Activated naive CD4-positive, alpha-beta T cell treated with anti-CD3 and anti-CD28 coated beads, Interleukin-2, amount 50 U/mL, for 72 hours (primary cell): Measurements from ENCODE around the gene SPATA31C2. TPM values are rescaled to one million over a fixed set of nuclear protein-coding genes. Genes with fewer than 3 reads are reported as not detected.
"Not testable (repeated sequence)": the region's sequence is repeated elsewhere in the genome, so short reads cannot be mapped to it uniquely, and the experiment has no call there.

ENCODE experiments used
- ATAC-seq, 2 donors: fragments of 150-1000 bp; cut with Tn5 transposase; 2 replicates each; pipeline ENCODE4 v1.10.0; 2021; ENCODE audit warnings: mild to moderate bottlenecking in 2 of 2, moderate library complexity in 2 of 2
- DNase-seq, 2 donors: peaks; one replicate each; pipeline ENCODE4 v3.0.0; 2021 to 2022; ENCODE audit warnings: low spot score in 2 of 2
- H3K27ac Mint-ChIP-seq, 2 donors: one replicate each; pipeline ENCODE4 v1.8.0; 2022; ENCODE audit warnings: mild to moderate bottlenecking in 2 of 2, mixed read lengths in 2 of 2
- H3K36me3 Mint-ChIP-seq, 2 donors: one replicate each; pipeline ENCODE4 v1.8.0; 2022; ENCODE audit warnings: mixed read lengths in 2 of 2
- H3K9me3 Mint-ChIP-seq, 2 donors: one replicate each; pipeline ENCODE4 v1.8.0; 2022; ENCODE audit warnings: mixed read lengths in 2 of 2
- total RNA-seq, 2 donors: library from RNA; stranded (reverse); gene quantifications; one replicate each; pipeline ENCODE4 v1.2.3, GENCODE V29; 2022

Gene SPATA31C2
- total RNA-seq = not detected

DNA sequence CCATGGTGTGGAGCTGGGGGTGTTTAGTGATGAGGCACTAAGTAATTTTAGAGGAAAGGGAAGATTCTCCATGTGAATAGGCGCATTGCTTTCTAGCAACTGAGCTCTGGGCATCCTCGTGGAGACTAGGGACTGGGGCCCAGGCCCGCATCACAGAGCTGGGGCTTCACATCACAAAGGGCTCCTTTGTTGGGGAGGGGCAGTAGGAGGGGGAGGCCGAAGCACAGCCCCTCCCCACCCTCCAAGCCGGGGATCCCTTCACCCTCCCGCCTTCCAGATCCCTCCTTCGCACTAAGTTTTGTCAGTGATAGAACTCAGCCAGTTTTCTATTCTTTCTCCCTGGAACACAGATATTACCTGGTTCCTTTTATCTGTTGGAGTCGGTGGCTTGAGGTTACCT, at the start of gene SPATA31C2:
TSS of gene SPATA31C2 (minus strand) at position 101 of the 400 bp plus-strand sequence. CDS start at position 72, 29 bp downstream.
- ATAC-seq, H3K9me3 Mint-ChIP-seq, H3K27ac Mint-ChIP-seq, DNase-seq, H3K36me3 Mint-ChIP-seq: not testable (repeated sequence)

DNA sequence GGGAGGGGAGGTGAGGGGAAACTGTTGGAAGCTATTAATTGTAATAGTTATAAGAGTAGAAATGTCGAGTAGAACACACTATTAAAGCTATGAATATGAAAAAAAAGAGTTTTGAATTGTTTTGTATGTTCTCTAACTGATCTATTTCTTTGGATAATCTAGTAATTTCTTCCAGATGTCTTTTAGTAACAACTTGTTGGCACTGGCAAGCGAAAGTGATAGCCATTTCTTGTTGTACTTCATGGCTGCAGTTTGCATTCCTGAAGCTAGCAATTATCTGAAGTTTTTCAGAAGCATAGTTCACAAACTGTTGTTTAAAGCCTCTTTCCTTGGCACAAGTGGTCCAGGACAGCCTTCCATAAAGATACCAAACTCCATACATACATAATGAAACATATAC, 49.4 kb upstream of the SPATA31C2 start:
- ATAC-seq = no peak
- H3K9me3 Mint-ChIP-seq = peaks cover 4 to 5% of the 10 kb centered on the region in 2 donors
- DNase-seq = no peak
- H3K36me3 Mint-ChIP-seq = peaks cover 0 to 9% of the 10 kb centered on the region in 2 donors
- no peak overlapping the region for H3K27ac Mint-ChIP-seq

DNA sequence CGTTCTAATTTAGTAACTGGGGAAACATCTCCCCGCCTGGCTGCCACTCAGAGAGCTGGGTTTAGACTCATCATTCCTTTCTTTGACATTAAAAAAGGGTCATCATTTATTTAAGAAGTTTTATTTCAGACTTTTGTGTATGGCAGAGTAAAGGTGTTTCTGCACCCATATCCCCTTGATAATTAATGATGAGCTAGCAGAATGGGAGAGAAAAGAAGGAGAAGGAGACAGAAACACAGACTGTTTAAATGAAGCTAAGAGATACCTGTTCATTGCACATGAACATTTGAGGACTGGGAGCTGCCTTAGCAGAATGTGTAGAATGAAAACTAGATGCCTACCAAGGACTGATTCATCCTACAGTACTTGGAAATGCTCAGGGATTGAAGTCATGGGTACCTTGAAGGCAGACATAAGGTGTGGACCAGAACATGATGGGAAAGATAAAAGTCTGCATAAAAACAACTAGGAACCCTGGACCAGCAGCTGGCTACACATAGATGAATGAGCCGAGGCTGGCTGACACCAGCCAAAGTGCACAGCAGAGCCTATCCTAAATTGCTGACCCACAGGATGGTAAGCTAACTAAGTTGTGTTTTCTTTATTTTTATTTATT, 48.3 kb upstream of the SPATA31C2 start:
- H3K9me3 Mint-ChIP-seq = peaks cover 4 to 5% of the 10 kb centered on the region in 2 donors
- peaks cover 0 to 9% of the 10 kb centered on the region in 2 donors for H3K36me3 Mint-ChIP-seq
- DNase-seq (no peak), ATAC-seq (no peak)
- no peak overlapping the region for H3K27ac Mint-ChIP-seq

DNA sequence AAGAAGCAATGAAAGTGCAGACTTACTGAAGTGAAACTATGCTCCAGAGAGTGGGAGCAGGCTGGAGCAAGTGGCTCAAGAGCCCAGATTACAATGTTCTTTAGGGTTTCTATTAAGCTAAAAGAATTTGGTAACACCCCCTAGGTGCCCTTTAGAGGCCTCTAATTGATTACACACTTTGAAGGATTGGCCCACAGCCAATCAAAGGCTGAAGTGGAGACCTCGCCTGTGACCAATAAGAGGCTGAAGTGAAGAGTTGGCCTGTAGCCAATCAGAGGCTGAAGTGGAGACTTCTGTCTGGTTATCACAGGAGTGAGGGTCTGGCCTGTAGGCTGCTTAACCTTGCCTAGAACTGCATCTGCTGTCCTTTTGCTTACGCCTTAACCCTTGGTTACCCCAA, 46.7 kb upstream of the SPATA31C2 start:
- ATAC-seq (no peak), DNase-seq (no peak)
- Mint-ChIP-seq H3K36me3 (no peaks in the 10 kb centered on the region), H3K27ac (no peak overlapping the region), H3K9me3 (peaks cover 0 to 5% of the 10 kb centered on the region in 2 donors)

DNA sequence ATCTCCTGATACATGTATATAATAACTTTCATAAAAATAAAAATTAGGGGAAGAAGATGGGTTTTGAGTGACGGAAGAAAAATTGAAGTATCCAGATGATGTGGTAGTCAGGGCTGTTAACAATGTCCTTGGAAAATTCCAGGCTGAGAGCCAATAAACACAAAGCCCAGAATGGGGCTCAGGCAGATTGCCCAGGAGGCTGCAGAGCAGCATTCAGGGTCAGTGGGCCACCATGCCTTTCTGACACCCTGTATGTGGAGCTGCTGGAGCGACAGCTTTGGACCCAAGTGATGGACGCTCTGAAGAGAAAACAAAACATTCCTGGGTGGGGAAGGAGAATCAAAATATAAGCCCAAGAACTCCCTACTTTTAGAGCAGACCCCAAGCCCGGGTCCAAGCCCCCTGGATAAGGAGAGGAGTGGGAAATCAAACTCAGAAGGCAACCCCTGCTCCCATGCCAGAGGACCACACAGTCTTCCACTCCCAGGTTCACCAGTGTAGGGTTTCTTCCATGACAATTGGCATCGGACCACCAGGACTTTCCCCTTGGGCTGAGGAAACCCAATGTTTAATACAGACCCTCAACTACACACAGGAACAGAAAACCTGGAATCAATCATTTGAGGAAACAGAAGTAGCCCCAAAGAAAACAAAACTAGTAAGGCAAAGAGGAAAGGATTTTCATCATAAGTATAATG, 45.7 kb upstream of the SPATA31C2 start:
- DNase-seq (no peak), ATAC-seq (no peak)
- Mint-ChIP-seq H3K9me3 (peaks cover 0 to 1% of the 10 kb centered on the region in 2 donors), H3K27ac (no peak overlapping the region), H3K36me3 (no peaks in the 10 kb centered on the region)

DNA sequence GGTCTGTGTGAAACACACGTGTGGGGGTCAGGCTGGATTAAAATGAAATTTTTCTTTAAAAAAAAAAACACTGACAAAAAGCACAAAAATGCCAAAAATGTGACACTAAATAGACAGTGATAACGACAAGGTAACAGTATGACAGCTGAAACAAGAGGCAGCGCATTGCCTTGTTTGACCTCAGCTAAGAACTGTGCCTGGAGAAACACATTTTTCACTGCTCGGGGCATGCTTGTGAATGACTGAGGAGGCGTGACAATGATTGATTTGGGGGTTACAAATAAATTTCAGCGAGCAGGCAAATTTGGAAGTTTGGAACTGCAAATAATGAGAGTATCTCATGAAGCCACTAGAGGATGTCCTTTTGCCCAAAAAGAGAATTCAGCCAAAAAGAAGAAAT, 44.2 kb upstream of the SPATA31C2 start:
- no peak for DNase-seq
- Mint-ChIP-seq H3K9me3 (no peaks in the 10 kb centered on the region), H3K36me3 (no peaks in the 10 kb centered on the region), H3K27ac (no peak overlapping the region)
- ATAC-seq = no peak

DNA sequence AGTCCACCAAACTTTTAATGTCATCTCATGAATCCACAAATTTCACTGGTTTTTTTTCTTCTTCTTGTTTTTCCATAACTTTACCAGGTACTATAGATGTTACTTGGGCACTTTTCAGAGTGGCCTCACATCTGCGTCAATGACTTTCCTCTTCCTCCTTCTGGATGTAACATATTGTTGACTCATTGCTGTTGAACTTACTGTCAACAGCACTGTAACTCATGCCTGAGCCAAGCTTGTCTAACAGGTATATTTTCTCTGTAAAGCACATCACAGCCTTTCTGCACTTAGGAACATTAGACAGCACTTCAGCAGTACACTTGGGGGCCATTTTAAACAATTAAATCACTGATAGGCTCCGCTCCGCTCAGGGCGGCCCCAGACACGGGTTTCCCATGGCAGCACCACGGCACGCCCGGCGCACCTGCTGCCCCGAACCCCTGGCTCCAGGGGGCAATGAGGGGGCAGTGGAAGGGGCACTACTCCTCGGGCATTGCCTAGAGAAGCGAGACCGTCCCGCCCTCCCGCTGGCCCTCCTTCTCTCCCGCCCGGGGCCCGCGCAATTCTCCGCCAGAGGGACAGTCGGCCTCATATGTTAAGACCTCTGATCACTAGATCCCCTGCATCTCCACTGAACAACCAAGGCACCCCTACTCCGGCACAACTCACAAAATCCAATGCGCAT, 41.9 kb upstream of the SPATA31C2 start:
- H3K36me3 Mint-ChIP-seq = no peaks in the 10 kb centered on the region
- no peak overlapping the region for H3K27ac Mint-ChIP-seq
- DNase-seq (no peak), ATAC-seq (no peak)
- no peaks in the 10 kb centered on the region for H3K9me3 Mint-ChIP-seq

DNA sequence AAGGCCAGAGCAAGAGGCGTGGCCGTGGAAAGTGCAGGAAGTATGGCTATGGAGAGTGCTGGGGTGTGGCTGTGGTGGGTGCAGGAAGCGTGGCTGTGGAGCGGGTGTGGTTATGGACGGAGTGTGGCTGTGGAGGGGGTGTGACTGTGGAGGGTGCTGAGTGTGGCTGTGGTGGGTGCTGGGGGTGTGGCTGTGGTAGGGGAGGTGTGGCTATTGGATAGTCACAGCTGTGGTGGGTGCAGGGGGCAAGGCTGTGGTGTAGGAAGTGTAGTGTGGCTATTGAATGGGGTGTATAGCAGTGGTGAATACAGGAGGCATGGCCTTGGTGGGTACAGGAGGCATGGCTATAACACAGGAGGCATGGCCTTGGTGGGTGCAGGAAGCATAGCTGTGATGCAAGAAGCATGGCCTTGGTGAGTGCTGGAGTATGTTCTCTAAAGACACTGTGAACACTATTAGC, 40.8 kb upstream of the SPATA31C2 start:
- DNase-seq (no peak), ATAC-seq (peak in 1 of 2 donors; percentile 59)
- Mint-ChIP-seq H3K36me3 (no peaks in the 10 kb centered on the region), H3K9me3 (no peaks in the 10 kb centered on the region), H3K27ac (no peak overlapping the region)

DNA sequence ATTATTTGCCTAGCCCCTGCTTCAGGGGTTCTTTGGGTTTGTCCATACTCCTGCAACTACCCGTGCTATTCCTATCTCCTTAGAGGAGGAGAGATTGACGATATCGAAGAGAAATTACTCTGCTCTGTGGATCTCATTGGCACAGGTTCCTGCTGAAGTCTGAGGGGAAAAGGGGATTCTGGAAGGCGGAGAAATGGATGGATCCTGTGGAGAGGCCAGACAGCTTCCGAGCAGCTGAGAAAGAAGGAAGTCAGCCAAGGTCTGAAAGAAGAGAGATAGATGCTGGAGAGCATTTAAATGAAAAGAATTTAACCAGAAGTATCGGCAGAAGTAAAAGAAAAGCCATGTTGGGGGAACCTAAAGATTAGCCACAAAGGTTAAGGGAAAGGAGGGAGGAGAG, 40.4 kb upstream of the SPATA31C2 start:
- DNase-seq (no peak), ATAC-seq (no peak)
- Mint-ChIP-seq H3K9me3 (no peaks in the 10 kb centered on the region), H3K27ac (peak overlapping the region; percentile 3 to 12), H3K36me3 (no peaks in the 10 kb centered on the region)

DNA sequence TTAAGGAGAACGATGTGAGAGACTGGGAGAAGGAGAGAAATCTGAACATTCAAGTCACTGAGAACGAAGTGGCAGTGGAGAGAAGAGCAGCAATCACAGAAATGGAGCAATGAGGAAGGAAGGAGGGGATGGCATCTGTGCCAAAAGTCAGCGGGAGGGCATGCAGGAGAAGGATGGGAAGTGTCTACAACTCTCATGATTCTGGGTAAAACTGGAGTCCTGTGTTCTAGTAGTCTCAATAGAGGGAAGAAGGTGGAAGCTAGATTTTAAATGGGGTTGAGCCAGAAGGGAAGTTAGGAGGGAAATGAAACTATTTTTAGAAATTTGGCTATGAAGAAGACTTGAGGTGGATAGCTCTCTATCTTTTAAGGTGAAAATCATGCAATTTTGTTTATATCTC, 39.1 kb upstream of the SPATA31C2 start:
- no peaks in the 10 kb centered on the region for H3K36me3 Mint-ChIP-seq
- no peak for DNase-seq
- ATAC-seq = no peak
- no peaks in the 10 kb centered on the region for H3K9me3 Mint-ChIP-seq
- no peak overlapping the region for H3K27ac Mint-ChIP-seq

DNA sequence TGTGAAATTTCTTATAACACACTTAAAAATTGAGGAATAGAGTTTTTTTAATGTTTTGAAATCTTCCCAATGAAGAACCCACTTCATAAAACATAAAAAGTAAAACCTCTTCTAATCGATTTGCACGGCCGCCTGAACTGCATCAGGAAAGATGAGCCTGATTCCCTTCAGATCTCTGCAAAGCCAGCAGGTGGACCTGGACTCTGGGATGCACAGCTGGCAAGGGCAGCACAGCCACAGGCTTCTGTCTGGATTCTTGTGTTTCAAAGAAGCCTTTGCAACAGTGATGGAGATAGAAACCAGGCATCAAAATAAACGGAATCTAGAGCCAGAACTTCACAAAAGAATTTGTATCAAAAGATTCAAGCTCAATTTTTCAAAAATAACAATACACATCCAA, 36.0 kb upstream of the SPATA31C2 start:
- Mint-ChIP-seq H3K9me3 (no peaks in the 10 kb centered on the region), H3K27ac (no peak overlapping the region), H3K36me3 (no peaks in the 10 kb centered on the region)
- DNase-seq (no peak), ATAC-seq (no peak)

DNA sequence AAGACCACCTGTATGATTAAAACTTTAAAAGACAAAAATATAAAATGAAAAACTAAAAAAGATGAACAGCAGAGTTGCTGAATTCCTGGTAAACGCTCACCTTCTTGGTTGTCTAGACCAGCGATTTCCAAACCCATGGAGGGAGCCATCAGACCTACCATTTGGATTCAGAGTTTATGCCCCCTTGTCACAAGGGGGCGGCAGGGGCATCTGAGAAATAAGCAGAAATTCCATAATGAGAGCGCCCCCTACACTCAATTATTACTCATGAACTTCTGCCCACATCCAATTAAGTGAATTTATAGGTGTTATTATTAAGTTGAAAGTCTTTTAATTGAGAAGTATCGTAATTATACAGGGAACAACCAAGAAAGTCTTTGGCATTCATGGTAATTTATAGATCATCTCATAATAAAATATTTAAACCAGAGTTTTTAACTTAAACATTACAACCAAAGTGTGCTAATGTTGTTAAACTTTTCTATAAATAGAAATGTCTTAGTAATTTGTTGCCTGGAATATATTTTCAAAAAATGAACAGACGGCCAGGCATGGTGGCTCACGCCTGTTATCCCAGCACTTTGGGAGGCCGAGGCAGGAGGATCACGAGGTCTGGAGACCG, 35.2 kb upstream of the SPATA31C2 start:
- Mint-ChIP-seq H3K27ac (no peak overlapping the region), H3K36me3 (no peaks in the 10 kb centered on the region), H3K9me3 (no peaks in the 10 kb centered on the region)
- ATAC-seq = peak; percentile 41 to 46
- DNase-seq = peak in 1 of 2 donors; percentile 48

DNA sequence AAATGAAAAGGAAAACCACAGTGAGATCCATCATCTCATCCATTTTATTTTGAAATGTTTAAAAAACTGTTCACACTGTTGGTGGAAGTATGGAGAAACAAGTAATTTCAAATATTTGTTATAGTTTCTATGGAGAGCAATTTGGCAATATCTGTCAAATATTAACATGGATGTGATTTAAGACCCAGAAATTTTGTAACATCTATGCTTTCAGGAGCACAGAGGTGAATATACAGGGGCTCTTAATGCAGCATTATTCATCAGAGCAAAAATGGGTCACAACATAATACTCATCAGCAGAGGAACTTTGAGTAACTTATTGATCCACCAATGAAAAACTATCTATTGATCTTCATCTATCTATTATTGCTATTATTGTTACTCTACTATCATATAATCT, 31.4 kb upstream of the SPATA31C2 start:
- Mint-ChIP-seq H3K27ac (no peak overlapping the region), H3K36me3 (no peaks in the 10 kb centered on the region), H3K9me3 (no peaks in the 10 kb centered on the region)
- ATAC-seq (no peak), DNase-seq (no peak)

DNA sequence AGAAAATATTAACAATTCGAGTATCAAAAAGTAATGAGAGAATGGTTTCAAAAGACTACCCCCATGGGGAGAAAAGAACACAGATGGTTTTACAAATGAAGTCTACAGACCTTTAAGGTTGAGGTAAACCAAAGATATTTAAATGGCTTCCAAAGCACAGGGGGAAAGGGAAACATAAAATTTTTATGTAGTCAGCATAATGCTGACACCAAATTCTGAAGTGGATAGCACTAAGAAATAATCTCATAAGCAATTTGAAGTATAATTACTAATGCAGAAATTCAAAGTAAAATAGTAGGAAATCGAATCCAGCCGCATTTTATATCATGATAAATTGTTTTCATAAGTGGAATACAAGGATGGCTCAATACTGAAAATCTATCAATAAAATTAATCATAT, 30.3 kb upstream of the SPATA31C2 start:
- Mint-ChIP-seq H3K9me3 (peaks cover 0 to 2% of the 10 kb centered on the region in 2 donors), H3K27ac (no peak overlapping the region), H3K36me3 (no peaks in the 10 kb centered on the region)
- DNase-seq (no peak), ATAC-seq (no peak)

DNA sequence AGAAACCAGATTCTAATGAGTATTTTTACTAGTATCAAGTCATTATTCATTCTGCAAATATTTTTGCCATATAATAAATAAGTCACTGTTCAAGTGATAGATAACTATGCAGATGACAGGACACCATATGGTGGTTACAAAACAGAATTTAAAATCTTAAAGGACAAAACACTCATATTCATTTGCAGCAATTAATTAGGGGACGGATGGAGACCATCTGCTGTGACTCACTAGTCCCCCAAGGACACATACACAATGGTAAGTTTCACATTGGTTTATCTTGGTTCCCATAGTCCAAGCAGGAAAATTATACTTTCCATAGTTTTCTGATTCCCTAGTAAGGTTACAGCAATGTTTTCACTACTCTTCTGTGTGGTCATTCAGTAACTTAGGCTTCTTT, 28.4 kb upstream of the SPATA31C2 start:
- no peak for DNase-seq
- Mint-ChIP-seq H3K9me3 (peaks cover 0 to 4% of the 10 kb centered on the region in 2 donors), H3K27ac (no peak overlapping the region), H3K36me3 (no peaks in the 10 kb centered on the region)
- ATAC-seq = no peak

DNA sequence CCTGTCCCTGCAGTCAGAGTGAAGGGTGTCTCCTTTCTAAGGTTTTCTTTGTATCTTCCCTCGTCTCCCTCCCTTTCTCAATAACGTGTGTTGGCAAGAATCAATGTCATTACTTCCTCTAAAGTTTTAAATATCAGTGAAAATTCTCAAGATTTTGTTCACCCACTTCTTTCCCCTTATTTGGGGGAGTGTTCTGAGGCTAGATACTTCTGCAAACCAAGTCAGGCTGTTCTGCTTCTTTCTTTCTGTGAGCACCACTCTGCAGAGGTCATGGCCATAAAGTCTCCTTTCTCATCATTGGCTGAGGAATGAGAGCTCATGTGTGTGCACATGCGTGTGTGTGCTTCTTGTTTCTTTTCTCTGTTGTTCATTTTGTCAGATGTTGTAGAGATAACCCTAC, 26.6 kb upstream of the SPATA31C2 start:
- H3K9me3 Mint-ChIP-seq = peaks cover 0 to 4% of the 10 kb centered on the region in 2 donors
- no peaks in the 10 kb centered on the region for H3K36me3 Mint-ChIP-seq
- no peak for DNase-seq

DNA sequence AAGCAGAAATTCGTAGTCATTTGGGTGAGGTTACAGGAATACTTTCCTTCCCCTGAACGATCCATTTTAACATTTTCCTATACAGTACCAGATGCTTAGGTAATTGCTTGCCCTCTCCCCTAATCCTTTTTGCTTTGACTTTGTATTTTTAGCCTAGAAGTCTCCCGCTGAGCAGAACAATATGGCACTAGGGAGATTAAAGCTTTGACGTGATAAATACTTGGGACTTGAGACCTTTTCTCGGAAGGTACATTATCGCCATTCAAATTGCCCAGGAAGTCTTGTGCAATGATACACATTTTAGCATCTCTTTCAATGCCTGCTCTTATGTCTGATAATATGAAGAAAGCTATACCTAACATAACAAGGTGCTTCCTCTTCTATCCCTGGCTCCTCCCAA, 22.9 kb upstream of the SPATA31C2 start:
- Mint-ChIP-seq H3K9me3 (peaks cover 0 to 4% of the 10 kb centered on the region in 2 donors), H3K36me3 (no peaks in the 10 kb centered on the region), H3K27ac (no peak overlapping the region)
- ATAC-seq = no peak
- DNase-seq = no peak

More for the DNA sequence above, 26.6 kb upstream of the SPATA31C2 start:
- no peak for ATAC-seq
- H3K27ac Mint-ChIP-seq = no peak overlapping the region
